ENCODE data around the gene VIPR1.
A peak's percentile ranks its signal among the peaks of the same experiment; 100 is the strongest.

Gene VIPR1

GRCh38 chr3:42525212-42525611, 22.8 kb downstream of the VIPR1 start:
- no peak for TF ChIP-seq CTCF (IDR thresholded peaks at IDR 0.05; ENCODE audit: low read depth, low read length)
- no peaks in the 10 kb centered on the region for H3K9me3 ChIP-seq (ENCODE audit: severe bottlenecking)
- DNase-seq, result no peak
- no peak overlapping the region for H3K27ac ChIP-seq
- no peaks in the 10 kb centered on the region for H3K36me3 ChIP-seq
- H3K27me3 ChIP-seq (ENCODE audit: insufficient read depth, low read depth, severe bottlenecking), result no peaks in the 10 kb centered on the region
- H3K4me3 ChIP-seq (ENCODE audit: low read depth, low read length), result no peak overlapping the region

GRCh38 chr3:42525736-42526345, 23.4 kb downstream of the VIPR1 start:
- no peaks in the 10 kb centered on the region for H3K27me3 ChIP-seq (ENCODE audit: insufficient read depth, low read depth, severe bottlenecking)
- no peak for TF ChIP-seq CTCF (IDR thresholded peaks at IDR 0.05; ENCODE audit: low read depth, low read length)
- H3K27ac ChIP-seq, result no peak overlapping the region
- no peaks in the 10 kb centered on the region for H3K9me3 ChIP-seq (ENCODE audit: severe bottlenecking)
- no peak overlapping the region for H3K4me3 ChIP-seq (ENCODE audit: low read depth, low read length)
- no peak for DNase-seq
- no peaks in the 10 kb centered on the region for H3K36me3 ChIP-seq

- Histone ChIP-seq H3K4me3 (ENCODE audit: low read depth, low read length) (no peak overlapping the region), H3K27me3 (ENCODE audit: insufficient read depth, low read depth, severe bottlenecking) (no peaks in the 10 kb centered on the region), H3K9me3 (ENCODE audit: severe bottlenecking) (no peaks in the 10 kb centered on the region), H3K27ac (no peak overlapping the region), H3K36me3 (no peaks in the 10 kb centered on the region)
- DNase-seq, result peak; percentile 54
- peak; percentile 50 for TF ChIP-seq CTCF (IDR thresholded peaks at IDR 0.05; ENCODE audit: low read depth, low read length)
These were observed 24.3 kb downstream of the VIPR1 start for GRCh38 chr3:42526616-42527367.

- H3K27ac ChIP-seq, result no peak overlapping the region
- H3K4me3 ChIP-seq (ENCODE audit: low read depth, low read length), result no peak overlapping the region
- H3K27me3 ChIP-seq (ENCODE audit: insufficient read depth, low read depth, severe bottlenecking), result no peaks in the 10 kb centered on the region
- no peaks in the 10 kb centered on the region for H3K9me3 ChIP-seq (ENCODE audit: severe bottlenecking)
- TF ChIP-seq CTCF (IDR thresholded peaks at IDR 0.05; ENCODE audit: low read depth, low read length), result no peak
- H3K36me3 ChIP-seq, result no peaks in the 10 kb centered on the region
- DNase-seq, result no peak
These were observed 25.0 kb downstream of the VIPR1 start for GRCh38 chr3:42527368-42527917.

GRCh38 chr3:42529468-42529867, 27.0 kb downstream of the VIPR1 start:
- no peaks in the 10 kb centered on the region for H3K36me3 ChIP-seq
- TF ChIP-seq CTCF (IDR thresholded peaks at IDR 0.05; ENCODE audit: low read depth, low read length), result no peak
- H3K27me3 ChIP-seq (ENCODE audit: insufficient read depth, low read depth, severe bottlenecking), result no peaks in the 10 kb centered on the region
- DNase-seq, result no peak
- H3K9me3 ChIP-seq (ENCODE audit: severe bottlenecking), result no peaks in the 10 kb centered on the region
- no peak overlapping the region for H3K4me3 ChIP-seq (ENCODE audit: low read depth, low read length)
- no peak overlapping the region; the same call in 1 of the 2 replicates for H3K27ac ChIP-seq
